SK-N-MC (cell line): Measurements from ENCODE around the gene GGT1.
"Not testable (repeated sequence)": the region's sequence is repeated elsewhere in the genome, so short reads cannot be mapped to it uniquely, and the experiment has no call there.

Experiments used
- EZH2 ChIP-seq: fragments of 200-600 bp; sonication (generic); IDR thresholded peaks from one replicate; pipeline ENCODE4 v1.6.1; 2017; ENCODE audit warnings: antibody characterized with exemption
- POLR2AphosphoS5 ChIP-seq: IDR thresholded peaks from 2 replicates; pipeline ENCODE4 v1.6.1; 2012; ENCODE audit warnings: mild to moderate bottlenecking, low read depth, low read length, borderline replicate concordance

DNA sequence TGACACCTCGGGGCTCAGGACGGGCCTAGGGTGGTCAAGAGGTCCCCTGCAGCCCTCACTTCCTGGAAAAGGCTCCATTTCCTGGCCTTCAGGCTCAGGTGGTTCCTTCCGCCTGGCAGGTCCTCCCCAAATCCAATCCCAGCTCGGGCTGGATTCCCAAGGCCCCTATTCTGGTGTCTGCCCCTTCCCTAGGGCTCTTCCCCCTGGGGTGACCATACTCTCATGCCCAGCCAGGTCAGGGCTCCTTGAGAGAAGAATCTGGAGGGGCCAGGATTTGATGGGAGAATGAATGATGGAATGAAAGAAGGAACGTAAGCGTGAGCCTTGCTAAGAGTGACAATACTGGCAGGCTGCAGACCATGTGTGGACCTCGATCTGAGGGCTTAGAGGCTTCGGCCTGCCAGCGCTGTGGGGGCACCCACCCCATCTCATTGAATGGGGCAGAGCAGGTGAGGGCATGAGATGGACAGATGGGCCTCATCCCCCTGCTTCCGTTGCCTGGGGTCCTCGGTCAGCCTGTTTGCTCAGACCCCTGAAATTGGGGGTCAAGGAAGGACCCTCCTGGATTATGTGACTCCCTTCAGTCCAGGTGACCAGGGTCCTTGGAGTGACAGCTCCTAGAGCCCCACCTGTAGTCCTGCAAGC, 766 bp upstream of the GGT1 start:
- not testable (repeated sequence) for TF ChIP-seq EZH2, POLR2AphosphoS5
